ENCODE results near the gene FST.

Gene FST

GRCh38 chr5:53488195-53488722, 7.8 kb downstream of the FST start:
- no peak overlapping the region for H3K4me3 ChIP-seq (ENCODE audit: low read length)
- no peak for TF ChIP-seq CTCF (IDR thresholded peaks at IDR 0.05; ENCODE audit: insufficient read depth, low read depth, low read length, missing control alignments)
- DNase-seq (ENCODE audit: low read depth) = no peak

GRCh38 chr5:53490747-53491146, 10.3 kb downstream of the FST start:
- no peak overlapping the region for H3K4me3 ChIP-seq (ENCODE audit: low read length)
- TF ChIP-seq CTCF (IDR thresholded peaks at IDR 0.05; ENCODE audit: insufficient read depth, low read depth, low read length, missing control alignments) = no peak
- DNase-seq (ENCODE audit: low read depth) = peak; percentile 89

GRCh38 chr5:53501054-53501453, 20.6 kb downstream of the FST start:
- TF ChIP-seq CTCF (IDR thresholded peaks at IDR 0.05; ENCODE audit: insufficient read depth, low read depth, low read length, missing control alignments) = no peak
- no peak overlapping the region for H3K4me3 ChIP-seq (ENCODE audit: low read length)
- no peak for DNase-seq (ENCODE audit: low read depth)

- DNase-seq (ENCODE audit: low read depth) = no peak
- no peak overlapping the region for H3K4me3 ChIP-seq (ENCODE audit: low read length)
- TF ChIP-seq CTCF (IDR thresholded peaks at IDR 0.05; ENCODE audit: insufficient read depth, low read depth, low read length, missing control alignments) = no peak
Observed at GRCh38 chr5:53503562-53504218, 23.3 kb downstream of the FST start.

- H3K4me3 ChIP-seq (ENCODE audit: low read length) = no peak overlapping the region
- DNase-seq (ENCODE audit: low read depth) = no peak
- TF ChIP-seq CTCF (IDR thresholded peaks at IDR 0.05; ENCODE audit: insufficient read depth, low read depth, low read length, missing control alignments) = no peak
Observed at GRCh38 chr5:53507013-53507412, 26.6 kb downstream of the FST start.

GRCh38 chr5:53508125-53508524, 27.7 kb downstream of the FST start:
- TF ChIP-seq CTCF (IDR thresholded peaks at IDR 0.05; ENCODE audit: insufficient read depth, low read depth, low read length, missing control alignments) = no peak
- DNase-seq (ENCODE audit: low read depth) = no peak
- no peak overlapping the region for H3K4me3 ChIP-seq (ENCODE audit: low read length)

GRCh38 chr5:53512539-53512938, 32.1 kb downstream of the FST start:
- H3K4me3 ChIP-seq (ENCODE audit: low read length) = no peak overlapping the region
- TF ChIP-seq CTCF (IDR thresholded peaks at IDR 0.05; ENCODE audit: insufficient read depth, low read depth, low read length, missing control alignments) = no peak
- peak; percentile 79 for DNase-seq (ENCODE audit: low read depth)

Measured in epithelial cell of esophagus (primary cell).